ENCODE data around the gene MAP3K12.

The MAP3K12 gene

DNA sequence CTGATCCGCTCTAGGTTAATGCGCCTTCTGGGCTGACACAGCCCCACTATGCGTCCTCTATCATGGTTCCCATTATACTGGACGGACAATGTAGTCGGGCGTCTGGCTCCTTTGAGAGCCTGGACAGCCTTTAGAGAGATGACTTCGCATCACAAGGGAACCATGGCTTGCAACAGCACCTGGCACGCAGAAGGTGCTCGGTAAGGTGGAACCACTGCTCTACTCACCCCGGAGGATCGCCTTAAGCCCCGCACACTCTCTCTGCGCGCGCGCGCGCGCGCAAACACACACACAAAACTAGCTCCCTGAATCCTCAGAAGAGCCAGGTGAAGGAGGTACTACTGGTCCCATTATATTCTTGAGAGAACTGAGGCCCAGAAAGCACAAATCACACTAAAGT, 7.1 kb downstream of the MAP3K12 start:
- DNase-seq = no peak

DNA sequence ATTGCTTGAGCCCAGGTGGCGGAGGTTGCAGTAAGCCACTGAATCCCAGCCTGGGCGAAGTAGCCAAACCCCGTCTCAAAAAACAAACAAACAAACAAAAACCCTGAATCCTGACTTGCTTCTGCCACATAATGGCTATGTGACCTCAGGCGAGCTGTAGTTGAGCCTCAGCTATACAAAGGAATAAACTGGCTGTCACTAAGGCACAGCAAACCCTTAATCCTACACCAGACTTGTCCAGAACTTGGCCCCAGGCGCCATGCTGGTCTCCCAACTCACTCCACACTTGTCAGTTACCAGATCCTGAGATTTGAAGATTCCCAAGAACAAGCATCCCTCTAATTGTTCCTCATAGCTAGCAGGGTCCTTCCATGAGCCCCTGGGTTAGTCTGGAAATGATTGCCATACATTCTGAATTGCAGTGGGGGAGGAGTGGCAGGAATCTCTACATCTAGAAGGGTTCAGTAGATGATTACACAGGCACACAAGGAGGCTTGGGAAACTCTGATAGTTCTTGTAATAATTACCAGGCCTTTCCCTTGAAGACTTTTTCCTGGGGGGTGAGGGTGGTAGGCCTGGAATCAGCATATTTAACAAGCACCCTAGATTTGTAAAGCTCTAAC, 9.9 kb downstream of the MAP3K12 start:
- no peak for DNase-seq

DNA sequence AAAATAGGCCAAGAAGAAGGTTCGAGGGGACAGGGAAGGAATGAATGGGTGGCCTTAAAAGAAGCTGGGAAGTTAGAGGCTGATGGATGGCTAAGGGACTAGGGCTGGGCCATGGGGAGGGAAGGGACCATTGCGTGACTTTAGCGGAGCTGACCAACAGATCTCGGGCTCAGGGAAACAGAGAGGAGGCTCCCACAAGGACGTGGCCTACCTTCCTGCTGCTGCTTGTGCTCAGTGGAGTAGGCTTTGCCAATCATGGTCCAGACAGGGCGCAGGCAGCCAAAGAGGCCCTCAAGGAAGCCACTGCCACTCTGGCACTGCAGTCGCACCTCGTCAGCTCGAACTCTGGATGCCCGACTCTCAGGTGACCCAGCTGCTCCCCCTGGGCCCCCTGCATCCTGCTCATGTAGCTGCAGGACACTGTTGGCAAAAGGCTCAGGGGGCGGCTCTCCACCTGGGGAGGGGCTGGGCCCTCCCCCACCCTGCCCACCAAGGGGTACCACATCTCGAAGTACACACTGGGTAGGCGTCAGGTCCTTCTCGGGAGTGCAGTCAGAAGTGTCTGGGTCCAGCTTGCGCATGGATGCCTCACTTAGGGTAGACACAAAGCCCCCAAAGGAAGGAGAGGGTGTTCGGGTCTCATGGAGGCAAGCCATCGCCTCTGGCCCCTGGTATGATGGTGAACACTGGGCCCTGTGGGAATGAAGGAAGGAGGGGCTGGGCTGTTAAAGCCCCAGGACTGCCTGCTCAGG, 12.3 kb downstream of the MAP3K12 start:
- no peak for DNase-seq

DNA sequence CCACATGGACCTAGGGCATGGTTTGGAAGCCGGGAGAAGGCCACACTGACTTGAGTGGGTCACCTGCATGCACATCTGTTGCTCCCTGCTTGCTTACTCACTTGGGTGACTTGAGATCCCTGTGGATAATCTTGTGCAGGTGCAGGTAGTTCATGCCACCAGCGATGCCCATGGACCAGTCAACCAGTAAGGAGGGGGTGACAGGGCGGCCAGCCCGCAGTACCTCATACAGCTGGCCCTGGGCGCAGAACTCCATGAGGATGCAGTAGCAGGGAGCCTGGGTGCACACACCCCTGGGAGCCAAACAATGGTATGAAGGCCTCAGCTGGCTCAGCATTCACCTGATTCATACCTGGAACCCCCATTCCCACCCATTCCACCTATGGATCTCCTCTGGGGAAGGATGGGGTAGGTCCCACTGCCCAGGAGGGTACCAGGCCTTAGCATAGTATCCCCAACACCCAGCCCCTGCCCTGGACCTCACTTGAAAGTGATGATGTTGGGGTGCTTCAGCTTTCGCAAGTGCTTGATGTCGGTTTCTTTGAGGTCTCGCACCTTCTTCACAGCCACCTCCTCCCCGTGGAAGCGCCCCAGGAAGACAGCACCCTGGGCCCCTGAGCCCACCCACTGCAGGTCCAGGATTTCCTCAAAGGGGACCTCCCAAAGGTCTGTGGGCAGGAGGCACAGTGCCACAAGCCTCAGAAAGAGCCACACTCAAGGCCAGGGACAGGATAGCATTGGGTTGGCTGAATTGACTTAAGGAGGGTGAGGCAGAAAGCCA, 13.1 kb downstream of the MAP3K12 start:
- DNase-seq = no peak

DNA sequence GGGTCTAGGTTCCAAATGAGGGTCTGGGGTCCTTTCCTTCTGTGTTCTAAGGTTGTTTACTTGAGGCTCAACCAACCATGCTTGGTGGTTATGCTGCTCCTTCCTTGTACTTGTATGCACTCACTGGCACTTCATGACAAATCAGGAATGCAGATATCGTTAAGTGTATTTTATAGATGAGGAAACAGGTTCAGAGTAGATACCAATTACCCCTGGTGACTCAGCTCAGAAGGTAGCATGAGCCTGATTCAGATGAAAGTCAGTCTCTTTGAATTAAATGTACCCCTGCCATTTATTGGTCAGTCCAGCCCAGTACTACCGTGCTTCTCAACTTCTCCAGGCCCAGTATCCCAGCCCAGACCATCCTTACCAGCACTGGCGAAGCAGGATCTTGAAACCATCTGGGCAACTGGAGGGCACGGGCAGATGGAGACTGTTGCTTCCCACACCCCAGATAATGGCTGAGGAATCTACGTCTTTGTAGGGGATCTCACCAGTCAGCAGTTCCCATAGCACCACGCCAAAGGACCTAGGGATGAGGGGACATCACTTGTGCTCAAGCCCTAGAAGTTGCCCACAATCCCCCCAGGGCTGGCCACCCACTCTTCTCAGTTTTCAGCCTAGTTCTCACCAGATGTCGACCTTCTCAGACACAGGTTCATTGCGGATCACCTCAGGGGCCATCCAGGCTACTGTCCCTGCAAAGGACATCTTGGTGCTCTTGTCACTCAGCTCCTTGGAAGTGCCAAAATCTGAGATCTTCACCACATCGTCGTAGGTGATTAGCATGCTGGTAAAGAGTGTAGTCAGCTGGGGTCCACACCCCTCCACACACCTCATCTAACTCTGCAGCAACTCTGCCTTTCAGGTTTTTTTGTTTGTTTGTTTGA, 14.3 kb downstream of the MAP3K12 start:
- no peak for DNase-seq

DNA sequence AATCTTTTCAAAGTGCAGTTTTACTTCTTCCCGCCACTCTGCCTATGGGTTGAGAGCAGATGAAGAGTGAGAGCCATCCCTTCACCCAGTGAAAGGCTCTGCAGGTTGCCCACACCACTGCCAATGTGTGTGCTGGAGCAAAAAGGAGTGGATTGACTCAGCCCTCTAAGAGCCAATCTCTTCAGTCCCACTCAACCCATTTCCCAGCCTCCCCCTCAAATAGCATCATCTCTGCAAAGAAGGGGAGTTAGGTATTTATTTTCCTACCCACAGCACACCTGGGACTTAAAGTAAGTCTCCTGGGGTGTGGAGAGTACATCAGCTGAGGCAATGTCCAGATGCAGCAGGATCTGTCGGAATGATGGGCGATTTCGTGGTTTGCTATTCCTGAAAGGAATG, 15.3 kb downstream of the MAP3K12 start:
- no peak for DNase-seq

DNA sequence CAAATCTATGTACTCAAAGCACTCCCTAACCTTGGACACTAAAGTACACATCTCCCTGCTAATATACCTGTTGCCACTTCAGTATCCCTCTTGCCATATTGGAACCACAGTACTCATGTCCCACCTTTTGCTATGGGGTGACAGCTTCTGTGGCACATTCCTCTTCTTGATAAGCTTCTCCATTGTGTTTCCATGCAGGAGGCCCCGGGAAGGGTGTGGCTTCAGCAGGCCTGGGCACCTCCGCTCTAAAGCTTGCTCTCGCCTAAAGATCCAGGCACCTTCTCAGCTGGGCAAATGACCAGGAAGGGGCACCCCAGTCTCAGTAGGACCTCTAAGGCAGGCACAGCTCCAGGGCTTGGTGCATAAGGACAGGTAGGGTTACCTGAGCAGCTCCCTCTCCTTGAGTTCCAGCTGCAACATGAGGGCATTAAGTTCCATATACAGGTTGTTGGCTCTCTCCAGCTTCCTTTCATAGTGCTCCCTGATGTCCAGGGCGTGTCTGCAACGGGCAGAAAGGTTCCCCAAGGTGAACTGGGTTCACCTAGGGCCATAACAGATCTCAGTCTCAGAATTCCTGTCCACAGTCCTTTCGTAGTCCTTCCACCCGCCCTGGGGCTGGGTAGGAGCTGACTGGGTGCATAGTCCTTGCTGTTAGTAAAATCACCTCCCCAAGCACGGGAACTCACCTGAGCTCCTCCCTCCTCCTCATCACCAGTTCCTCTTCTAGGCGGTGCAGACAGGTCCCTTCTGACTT, 15.9 kb downstream of the MAP3K12 start:
- no peak for DNase-seq

DNA sequence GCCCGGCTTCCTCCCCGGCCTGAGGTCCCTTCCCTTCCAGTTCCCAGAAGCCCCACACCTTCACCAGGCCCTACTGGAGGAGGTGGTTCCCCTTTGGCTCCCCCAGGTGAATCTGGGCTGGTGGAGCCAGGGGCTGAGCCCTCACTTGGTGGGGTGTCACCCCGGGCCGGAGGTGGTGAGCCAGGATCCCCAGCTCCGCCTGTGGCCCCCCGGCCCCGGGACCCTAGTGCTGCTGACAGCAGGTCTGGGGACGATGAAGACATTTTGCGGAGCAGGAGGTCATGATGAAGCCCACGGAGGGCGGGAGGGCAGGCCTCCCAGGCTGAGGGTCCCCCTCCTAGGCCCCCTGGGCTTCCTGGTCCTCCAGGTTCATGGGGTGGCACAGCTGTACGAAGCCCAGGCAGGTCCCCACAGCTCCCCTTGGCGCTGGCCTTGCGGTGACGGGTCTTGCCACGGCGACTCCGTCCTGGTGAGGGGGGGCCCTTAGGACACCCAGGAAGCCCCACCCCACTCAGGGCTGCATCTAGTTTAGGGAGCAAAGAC, 16.6 kb downstream of the MAP3K12 start:
- no peak for DNase-seq

DNA sequence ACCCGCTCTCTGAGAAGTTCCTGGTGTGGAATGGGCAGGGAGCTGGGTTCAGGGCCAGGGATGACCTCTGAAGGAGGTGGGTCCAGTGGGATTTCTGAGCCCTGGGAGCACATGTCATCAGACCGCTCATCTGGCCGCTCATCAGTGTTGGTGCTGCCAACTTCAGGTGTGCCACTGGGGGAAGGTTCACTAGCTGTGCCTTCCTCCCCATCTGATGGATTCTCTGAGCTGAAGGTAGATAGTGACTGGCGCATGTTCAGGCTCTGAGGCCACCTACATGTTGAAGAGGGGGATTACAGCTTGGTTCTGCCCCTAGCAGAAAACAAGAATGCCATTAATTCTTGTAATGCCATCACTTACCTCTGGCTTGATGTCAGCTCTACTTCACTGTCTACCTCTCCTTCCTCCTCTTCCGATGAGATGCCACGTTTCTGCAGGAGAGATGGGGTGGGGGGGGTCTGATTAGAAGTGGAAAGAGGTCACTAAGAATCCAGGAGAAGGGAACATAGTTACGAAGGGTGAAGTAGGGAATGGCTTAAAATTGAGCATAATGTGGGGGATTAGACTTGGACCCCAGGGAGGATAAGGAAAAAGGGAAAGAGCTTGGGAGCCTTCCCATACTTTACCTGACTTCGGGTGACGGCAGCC, 17.2 kb downstream of the MAP3K12 start:
- peak; percentile 37 for DNase-seq

DNA sequence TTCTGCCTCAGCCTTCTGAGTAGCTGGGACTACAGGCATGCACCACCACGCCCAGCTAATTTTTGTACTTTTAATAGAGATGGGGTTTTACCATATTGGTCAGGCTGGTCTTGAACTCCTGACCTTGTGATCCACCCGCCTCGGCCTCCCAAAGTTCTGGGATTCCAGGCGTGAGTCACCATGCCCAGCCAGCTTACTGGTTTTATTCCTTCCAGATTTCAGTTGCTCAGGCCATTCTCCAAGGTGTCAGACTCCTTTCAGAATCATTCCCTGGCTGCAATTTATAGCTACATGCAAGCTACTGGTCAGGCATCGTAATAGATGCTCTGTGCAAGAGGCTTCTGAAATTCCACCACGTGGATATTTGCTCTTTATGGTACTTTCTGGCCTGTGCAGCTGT, 17.8 kb downstream of the MAP3K12 start:
- peak; percentile 51 for DNase-seq

DNA sequence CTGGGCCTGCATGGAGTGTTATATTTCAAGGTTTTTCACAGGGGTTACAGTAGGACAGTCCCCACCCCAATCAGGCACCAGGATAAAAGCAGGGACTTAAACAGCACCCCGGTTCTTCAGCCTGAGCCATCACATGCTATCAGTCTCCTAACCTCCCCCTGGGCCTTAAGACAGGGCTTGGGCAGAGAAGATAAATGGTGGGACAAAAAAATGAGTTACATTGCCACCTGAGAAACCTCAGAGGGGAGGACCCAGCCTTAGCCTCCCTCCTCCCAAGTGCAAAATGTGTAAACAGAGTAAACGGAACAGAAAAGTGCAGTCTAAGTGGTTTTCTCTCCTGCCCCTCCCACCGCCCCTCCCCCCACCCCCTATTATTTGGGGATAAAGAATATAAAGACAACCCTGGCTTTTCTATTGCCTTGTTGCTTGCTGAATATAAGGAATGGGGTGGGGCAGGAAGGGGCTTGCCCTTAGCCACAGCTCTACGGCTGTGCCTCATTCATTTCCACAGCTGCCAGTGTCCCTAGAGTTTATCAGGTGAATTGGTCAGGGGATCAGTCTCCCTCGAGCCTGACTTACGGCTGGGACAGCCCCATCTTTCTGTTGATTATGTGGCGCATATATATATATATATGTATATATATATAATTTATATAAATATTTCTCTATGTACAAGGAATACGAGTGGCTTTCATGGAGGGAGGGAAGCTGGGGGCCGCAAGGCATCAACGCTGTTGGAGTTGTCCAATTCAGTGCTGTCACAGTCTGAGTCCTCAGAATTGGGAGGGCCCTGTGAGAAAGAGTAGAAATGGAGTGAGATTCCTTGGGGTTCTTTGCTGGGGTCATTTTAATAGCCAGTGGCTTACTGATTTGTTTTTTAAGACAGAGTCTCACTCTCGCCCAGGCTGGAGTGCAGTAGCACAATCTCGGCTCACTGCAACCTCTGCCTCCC, 18.5 kb downstream of the MAP3K12 start:
- DNase-seq = no peak

DNA sequence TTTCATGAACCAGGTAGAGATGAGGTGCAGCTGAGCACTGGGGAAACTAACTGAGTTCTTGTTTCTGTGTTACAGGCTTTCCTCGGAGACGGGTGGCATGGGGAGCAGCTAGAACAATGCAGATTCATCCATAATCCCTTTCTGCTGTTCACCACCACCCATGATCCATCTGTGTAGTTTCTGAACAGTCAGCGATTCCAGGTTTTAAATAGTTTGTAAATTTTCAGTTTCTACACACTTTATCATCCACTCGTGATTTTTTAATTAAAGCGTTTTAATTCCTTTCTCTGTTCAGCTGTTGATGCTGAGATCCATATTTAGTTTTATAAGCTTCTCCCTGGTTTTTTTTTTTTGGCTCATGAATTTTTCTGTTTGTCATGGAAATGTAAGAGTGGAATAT, 19.9 kb downstream of the MAP3K12 start:
- DNase-seq = no peak

DNA sequence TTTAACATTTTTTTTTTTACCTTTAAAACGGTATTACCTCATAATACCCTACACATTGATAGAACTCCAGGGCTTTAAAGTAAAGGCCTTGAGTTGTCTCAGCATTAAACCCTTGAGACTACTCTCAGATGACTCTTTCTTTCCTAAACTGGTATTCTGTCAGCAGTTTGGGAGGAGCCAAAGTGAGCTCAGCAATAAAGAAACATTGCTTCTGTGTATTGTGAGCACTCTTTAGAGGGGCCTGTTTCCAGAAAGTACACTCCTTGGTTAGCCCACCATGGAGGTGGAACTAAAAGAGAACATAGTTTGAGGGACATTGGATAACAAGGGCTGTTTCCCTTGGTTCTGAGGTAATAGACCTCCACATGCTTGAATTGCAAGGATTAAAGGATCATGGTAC, 20.4 kb downstream of the MAP3K12 start:
- no peak for DNase-seq

DNA sequence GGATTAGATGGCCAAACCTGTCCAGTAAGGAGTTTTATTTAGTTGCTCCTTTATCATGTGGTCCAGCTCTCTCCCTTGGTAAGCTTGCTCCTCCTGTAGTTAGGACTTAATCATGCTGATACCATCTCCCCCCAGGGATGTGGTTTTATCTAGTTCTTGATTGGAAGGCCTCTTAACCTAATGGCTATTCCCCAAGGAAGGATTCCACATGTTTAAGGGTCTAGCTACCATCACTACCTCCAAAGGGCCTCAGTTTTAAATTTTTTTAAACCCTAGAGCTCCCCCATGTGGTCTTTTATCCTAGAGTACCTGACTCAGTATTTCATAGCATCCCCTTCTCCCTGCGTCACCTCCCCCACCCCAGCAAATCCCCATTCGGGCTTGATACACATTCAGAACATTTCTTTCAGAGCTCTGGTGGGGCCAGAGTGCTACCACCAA, 22.5 kb downstream of the MAP3K12 start:
- DNase-seq = peak; percentile 46

DNA sequence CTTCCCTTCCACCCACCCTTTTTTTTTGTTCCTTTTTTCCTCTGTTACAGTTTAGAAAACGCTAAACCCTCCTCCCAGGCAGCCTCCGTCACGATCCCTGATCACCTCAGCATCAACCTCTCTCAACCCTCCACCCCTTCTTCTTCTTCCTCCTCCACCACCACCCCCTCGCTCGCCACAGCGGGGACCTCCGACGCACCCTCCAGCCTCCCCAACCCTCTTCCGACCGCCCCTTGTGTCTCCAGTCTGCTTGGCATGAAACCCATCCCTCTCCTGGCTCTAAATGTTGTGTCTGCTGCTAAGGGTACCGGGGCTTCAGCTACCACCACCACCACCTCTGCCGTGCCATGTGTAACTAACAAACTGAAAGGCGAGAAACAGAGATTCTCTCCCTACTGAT, 24.4 kb downstream of the MAP3K12 start:
- no peak for DNase-seq

DNA sequence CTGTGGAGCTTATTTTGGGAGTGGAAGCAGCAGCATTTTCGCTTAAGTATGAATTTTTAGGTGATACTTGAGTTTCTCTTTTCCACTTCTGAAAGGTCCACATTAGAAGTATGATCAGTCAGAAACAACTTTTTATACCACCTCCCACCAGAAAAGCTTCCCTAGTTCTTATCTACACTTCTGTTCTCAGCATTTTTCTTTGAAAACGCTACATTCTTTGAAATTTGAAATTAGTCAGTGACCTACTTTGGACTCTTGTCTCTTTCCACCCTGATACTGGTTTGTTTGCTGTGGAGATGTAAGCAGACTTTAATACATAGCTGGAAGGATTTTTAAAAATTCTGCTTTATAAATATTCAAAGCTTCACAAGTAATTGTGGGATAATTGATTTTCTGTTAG, 25.2 kb downstream of the MAP3K12 start:
- no peak for DNase-seq

DNA sequence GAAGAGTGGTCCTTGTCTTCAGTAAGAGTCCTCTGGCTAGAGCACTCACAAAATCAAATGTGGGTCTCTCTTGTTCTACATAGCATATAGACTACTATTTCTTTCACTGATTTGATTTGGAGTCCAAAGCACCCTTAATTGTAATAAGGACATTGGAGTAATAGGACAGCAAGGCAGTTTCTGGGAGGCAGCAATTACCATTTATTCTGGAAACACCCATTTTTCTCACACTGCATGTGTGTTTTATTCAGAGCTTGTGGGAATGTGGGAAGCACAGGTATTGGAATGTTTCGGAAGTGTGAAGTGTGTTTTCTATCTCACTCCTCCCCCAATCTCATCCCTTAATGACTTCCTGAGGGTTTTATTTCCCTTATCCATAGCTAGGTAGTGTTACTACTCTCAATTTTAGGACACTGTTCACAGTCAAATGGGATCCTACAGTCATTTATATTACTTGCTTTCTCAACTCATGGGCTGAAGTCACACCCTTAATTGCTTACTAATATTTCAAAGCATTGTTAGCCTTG, 27.1 kb downstream of the MAP3K12 start:
- no peak for DNase-seq

DNA sequence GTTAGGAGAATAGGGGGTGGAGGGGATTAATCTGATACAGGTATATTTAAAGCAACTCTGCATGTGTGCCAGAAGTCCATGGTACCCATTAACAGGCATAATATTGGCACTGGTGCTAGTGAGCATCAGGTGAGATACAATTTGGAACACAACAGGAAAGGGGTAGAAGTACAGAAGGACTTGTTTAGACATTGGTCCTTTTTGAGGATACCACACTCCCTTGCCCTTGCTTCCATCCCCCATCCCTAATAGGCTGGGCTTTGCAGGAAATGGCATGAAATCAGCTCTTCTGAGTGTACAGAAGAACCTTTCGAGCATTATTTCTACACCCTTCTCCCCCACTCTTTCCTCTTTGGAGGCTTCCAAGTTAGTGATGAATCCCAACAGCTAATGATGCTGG, 31.0 kb downstream of the MAP3K12 start:
- no peak for DNase-seq

DNA sequence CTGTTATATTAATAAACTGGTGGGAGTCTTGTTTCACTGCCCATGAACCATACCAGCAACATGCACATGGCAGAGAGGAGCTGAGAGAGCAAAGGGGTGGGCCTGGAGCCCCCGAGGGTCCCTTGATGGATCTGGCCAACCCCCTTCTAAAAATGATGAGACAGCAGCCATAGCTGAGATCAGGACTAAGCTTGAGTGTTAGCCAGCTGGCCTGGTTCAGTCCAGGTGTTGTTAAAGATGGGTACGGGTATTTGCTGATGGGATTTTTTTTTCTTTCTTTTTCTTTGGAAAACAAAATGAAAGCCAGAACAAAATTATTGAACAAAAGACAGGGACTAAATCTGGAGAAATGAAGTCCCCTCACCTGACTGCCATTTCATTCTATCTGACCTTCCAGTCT, 31.4 kb downstream of the MAP3K12 start:
- no peak for DNase-seq

DNA sequence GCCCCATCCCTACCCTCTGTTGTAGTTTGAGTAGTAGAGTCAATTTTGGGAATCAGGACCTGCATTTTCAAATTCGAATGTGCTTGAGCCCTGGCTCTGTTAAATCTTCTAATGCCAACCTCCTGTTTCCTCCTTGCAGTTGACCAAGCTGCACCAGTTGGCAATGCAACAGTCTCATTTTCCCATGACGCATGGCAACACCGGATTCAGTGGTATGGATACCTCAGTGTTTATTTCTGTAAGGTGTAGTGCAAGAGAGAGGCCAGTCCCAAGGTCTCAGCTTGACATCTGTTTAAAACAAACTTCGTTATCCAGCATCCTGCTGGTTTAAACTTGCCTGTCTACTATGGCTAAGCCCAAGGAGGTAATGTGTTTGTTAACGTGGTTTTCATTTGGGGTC, 32.2 kb downstream of the MAP3K12 start:
- no peak for DNase-seq
